ENCODE results near the gene CTSH.

CTSH gene

DNA sequence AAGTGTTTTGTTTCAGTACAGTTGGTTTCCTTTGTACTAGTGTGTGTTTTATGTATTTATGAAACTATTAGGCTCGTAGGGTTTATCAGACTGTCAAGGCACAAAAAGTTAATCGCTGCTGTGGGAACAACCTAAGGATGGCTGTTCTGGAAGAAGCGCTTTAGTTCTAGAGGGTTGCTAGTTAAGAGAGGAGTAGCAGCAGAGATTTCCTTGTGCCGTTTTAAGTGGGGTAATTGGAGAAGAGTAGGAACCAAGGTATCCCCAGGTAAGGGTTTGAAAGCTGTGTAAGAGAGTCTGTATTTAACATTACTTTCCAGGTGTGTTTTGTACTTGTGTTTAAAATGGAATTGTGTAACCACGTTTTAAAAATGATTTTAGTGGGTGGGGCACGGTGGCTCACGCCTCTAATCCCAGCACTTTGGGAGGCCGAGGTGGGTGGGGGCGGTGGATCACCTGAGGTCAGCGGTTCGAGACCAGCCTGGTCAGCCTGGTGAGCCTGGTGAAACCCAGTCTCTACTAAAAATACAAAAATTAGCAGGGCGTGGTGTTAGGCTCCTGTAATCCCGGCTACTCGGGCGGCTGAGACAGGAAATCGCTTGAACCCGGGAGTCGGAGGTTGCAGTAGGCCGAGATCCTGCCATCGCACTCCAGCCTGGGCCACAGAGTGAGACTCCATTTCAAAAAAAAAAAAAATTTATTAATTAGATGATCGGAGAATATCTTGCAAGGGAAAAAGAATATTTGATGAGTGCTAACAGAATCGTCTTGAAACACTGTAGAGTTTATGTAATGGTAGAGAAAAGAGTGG is 69.5 kb downstream of the CTSH start:
- H3K4me1 ChIP-seq (ENCODE audit: control insufficient read depth, low read depth, low read length): peaks cover 3% of the 10 kb centered on the region
- H4K8ac ChIP-seq (ENCODE audit: low read depth, low read length): no peak overlapping the region

GRCh38 chr15:78873793-78874765 is 70.8 kb downstream of the CTSH start:
- DNase-seq: peak; percentile 40

More for the DNA sequence above, 69.5 kb downstream of the CTSH start:
- 100% methylated on average over 2 of the region's 22 CpGs for WGBS (ENCODE audit: extremely low coverage, insufficient coverage, low lambda C conversion rate)
- no peak overlapping the region for H3K18ac ChIP-seq (ENCODE audit: low read length)
- peak; percentile 27 for DNase-seq
- H2BK5ac ChIP-seq (ENCODE audit: low read length): no peak overlapping the region
- H3K4me3 ChIP-seq (ENCODE audit: low read length): no peak overlapping the region
- no peak overlapping the region for H3K23ac ChIP-seq (ENCODE audit: low read length)
- no peak overlapping the region for H2BK15ac ChIP-seq (replicated peaks; ENCODE audit: low read depth)
- H3K9ac ChIP-seq (ENCODE audit: low read length): peak overlapping the region; percentile 85
- peak overlapping the region; percentile 17 for H3K4me2 ChIP-seq (ENCODE audit: low read length)
- H3K79me2 ChIP-seq (ENCODE audit: control insufficient read depth, insufficient read depth, low read length): peaks cover 68% of the 10 kb centered on the region
- H3K27ac ChIP-seq (ENCODE audit: low read depth, low read length): no peak overlapping the region
- no peaks in the 10 kb centered on the region for H3K36me3 ChIP-seq (ENCODE audit: control insufficient read depth, insufficient read depth, low read length)
- H2BK120ac ChIP-seq (ENCODE audit: low read depth, low read length): no peak overlapping the region
- H3K4ac ChIP-seq (ENCODE audit: low read depth, low read length): no peak overlapping the region
- no peak overlapping the region for H3K56ac ChIP-seq (ENCODE audit: low read length)
- no peak overlapping the region for H4K5ac ChIP-seq (ENCODE audit: low read length)
- no peak overlapping the region for H2AK5ac ChIP-seq (ENCODE audit: low read length)
- H3K27me3 ChIP-seq (ENCODE audit: insufficient read depth, low read length, poor library complexity): no peaks in the 10 kb centered on the region
- no peaks in the 10 kb centered on the region for H3K79me1 ChIP-seq (ENCODE audit: low read length)

DNA sequence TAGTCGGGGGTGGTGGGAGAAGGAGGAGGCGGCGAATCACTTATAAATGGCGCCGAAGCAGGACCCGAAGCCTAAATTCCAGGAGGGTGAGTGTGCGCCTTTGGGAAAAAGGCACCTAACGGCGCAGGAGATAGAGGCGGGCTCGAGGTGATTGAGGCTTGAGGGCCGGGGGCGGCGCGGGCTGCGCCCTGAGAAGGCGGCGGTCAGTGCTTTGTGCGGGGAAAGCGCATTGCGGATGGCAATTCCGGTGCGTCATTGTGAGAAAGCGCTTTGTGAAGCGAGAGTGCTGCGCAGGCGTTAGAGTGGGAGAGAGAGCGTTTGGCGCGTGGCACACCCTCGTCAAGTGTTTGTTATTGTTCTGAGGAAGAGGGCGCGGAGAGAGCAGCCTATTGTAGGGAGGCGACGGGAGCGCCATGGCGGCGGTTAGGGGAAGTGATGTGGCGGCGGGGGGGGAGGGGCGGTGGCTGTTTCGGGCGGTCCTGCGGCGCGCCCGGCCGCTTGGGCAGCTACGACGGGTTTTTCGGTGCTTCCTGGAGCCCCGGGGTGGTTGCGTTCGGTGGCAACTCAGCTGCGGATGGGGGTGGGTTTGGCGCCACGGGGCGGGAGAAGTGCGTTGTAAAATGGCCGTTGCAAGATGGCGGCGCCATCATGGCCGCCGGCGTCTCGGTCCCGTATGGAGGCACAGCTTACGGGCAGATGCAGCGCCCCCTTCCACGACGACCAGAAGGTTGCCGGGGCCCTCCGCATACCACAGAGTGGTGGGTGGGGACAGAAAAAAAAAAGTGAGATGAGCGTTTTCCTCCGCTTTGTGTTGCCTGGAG is 71.7 kb downstream of the CTSH start:
- Histone ChIP-seq H3K9ac (ENCODE audit: low read length) (peak overlapping the region; percentile 95), H3K23ac (ENCODE audit: low read length) (peak overlapping the region; percentile 94), H3K4me1 (ENCODE audit: control insufficient read depth, low read depth, low read length) (peaks cover 3% of the 10 kb centered on the region), H4K5ac (ENCODE audit: low read length) (peak overlapping the region; percentile 10), H3K18ac (ENCODE audit: low read length) (peak overlapping the region; percentile 99), H3K27ac (ENCODE audit: low read depth, low read length) (peak overlapping the region; percentile 96), H3K27me3 (ENCODE audit: insufficient read depth, low read length, poor library complexity) (no peaks in the 10 kb centered on the region), H4K8ac (ENCODE audit: low read depth, low read length) (peak overlapping the region; percentile 30), H3K79me2 (ENCODE audit: control insufficient read depth, insufficient read depth, low read length) (peaks cover 50% of the 10 kb centered on the region), H2AK5ac (ENCODE audit: low read length) (peak overlapping the region; percentile 80), H3K4ac (ENCODE audit: low read depth, low read length) (peak overlapping the region; percentile 98), H3K4me2 (ENCODE audit: low read length) (no peak overlapping the region), H2BK15ac (replicated peaks; ENCODE audit: low read depth) (no peak overlapping the region), H3K56ac (ENCODE audit: low read length) (peak overlapping the region; percentile 99), H2BK120ac (ENCODE audit: low read depth, low read length) (peak overlapping the region; percentile 89), H2BK5ac (ENCODE audit: low read length) (peak overlapping the region; percentile 83), H3K79me1 (ENCODE audit: low read length) (no peaks in the 10 kb centered on the region), H3K36me3 (ENCODE audit: control insufficient read depth, insufficient read depth, low read length) (no peaks in the 10 kb centered on the region), H3K4me3 (ENCODE audit: low read length) (peak overlapping the region; percentile 87)
- DNase-seq: peak; percentile 98
- WGBS (ENCODE audit: extremely low coverage, insufficient coverage, low lambda C conversion rate): no CpG with 5 or more reads among the region's 75 CpGs

More at GRCh38 chr15:78873793-78874765, 70.8 kb downstream of the CTSH start:
- H2AK5ac ChIP-seq (ENCODE audit: low read length): no peak overlapping the region
- H3K79me1 ChIP-seq (ENCODE audit: low read length): no peaks in the 10 kb centered on the region
- no peak overlapping the region for H2BK120ac ChIP-seq (ENCODE audit: low read depth, low read length)
- H3K4me3 ChIP-seq (ENCODE audit: low read length): peak overlapping the region; percentile 67
- WGBS (ENCODE audit: extremely low coverage, insufficient coverage, low lambda C conversion rate): 100% methylated on average over 1 of the region's 38 CpGs
- peak overlapping the region; percentile 85 for H3K9ac ChIP-seq (ENCODE audit: low read length)
- H3K27ac ChIP-seq (ENCODE audit: low read depth, low read length): peak overlapping the region; percentile 96
- H3K4me1 ChIP-seq (ENCODE audit: control insufficient read depth, low read depth, low read length): peaks cover 3% of the 10 kb centered on the region
- H2BK15ac ChIP-seq (replicated peaks; ENCODE audit: low read depth): no peak overlapping the region
- peaks cover 58% of the 10 kb centered on the region for H3K79me2 ChIP-seq (ENCODE audit: control insufficient read depth, insufficient read depth, low read length)
- H4K8ac ChIP-seq (ENCODE audit: low read depth, low read length): no peak overlapping the region
- H3K56ac ChIP-seq (ENCODE audit: low read length): peak overlapping the region; percentile 99
- H3K4me2 ChIP-seq (ENCODE audit: low read length): peak overlapping the region; percentile 73
- no peaks in the 10 kb centered on the region for H3K27me3 ChIP-seq (ENCODE audit: insufficient read depth, low read length, poor library complexity)
- no peak overlapping the region for H3K18ac ChIP-seq (ENCODE audit: low read length)
- H3K36me3 ChIP-seq (ENCODE audit: control insufficient read depth, insufficient read depth, low read length): no peaks in the 10 kb centered on the region
- no peak overlapping the region for H3K23ac ChIP-seq (ENCODE audit: low read length)
- H3K4ac ChIP-seq (ENCODE audit: low read depth, low read length): peak overlapping the region; percentile 62
- no peak overlapping the region for H4K5ac ChIP-seq (ENCODE audit: low read length)
- no peak overlapping the region for H2BK5ac ChIP-seq (ENCODE audit: low read length)

GRCh38 chr15:78872155-78872971 is 72.5 kb downstream of the CTSH start, which contains the start of gene MORF4L1:
Gene MORF4L1, plus strand, starts transcription at chr15:78872890. Its CDS starts 128 bp downstream, at chr15:78873018.
- Histone ChIP-seq H4K5ac (ENCODE audit: low read length) (peak within 1 kb of the TSS; percentile 10), H3K79me2 (ENCODE audit: control insufficient read depth, insufficient read depth, low read length) (peaks cover 42% of the 10 kb centered on the region), H3K27me3 (ENCODE audit: insufficient read depth, low read length, poor library complexity) (no peaks in the 10 kb centered on the region), H2BK5ac (ENCODE audit: low read length) (peak within 1 kb of the TSS; percentile 83), H3K4me3 (ENCODE audit: low read length) (peak within 1 kb of the TSS; percentile 87), H3K4ac (ENCODE audit: low read depth, low read length) (peak within 1 kb of the TSS; percentile 98), H3K9ac (ENCODE audit: low read length) (peak within 1 kb of the TSS; percentile 95), H2BK15ac (replicated peaks; ENCODE audit: low read depth) (no peak within 1 kb of the TSS), H3K4me2 (ENCODE audit: low read length) (peak within 1 kb of the TSS; percentile 35), H4K8ac (ENCODE audit: low read depth, low read length) (peak within 1 kb of the TSS; percentile 30), H2BK120ac (ENCODE audit: low read depth, low read length) (peak within 1 kb of the TSS; percentile 89), H3K18ac (ENCODE audit: low read length) (peak within 1 kb of the TSS; percentile 99), H3K4me1 (ENCODE audit: control insufficient read depth, low read depth, low read length) (peaks cover 3% of the 10 kb centered on the region), H3K23ac (ENCODE audit: low read length) (peak within 1 kb of the TSS; percentile 94), H3K36me3 (ENCODE audit: control insufficient read depth, insufficient read depth, low read length) (no peaks in the 10 kb centered on the region), H2AK5ac (ENCODE audit: low read length) (peak within 1 kb of the TSS; percentile 80), H3K27ac (ENCODE audit: low read depth, low read length) (peak within 1 kb of the TSS; percentile 96), H3K56ac (ENCODE audit: low read length) (peak within 1 kb of the TSS; percentile 99), H3K79me1 (ENCODE audit: low read length) (no peaks in the 10 kb centered on the region)
- WGBS (ENCODE audit: extremely low coverage, insufficient coverage, low lambda C conversion rate): no CpG with 5 or more reads among the region's 52 CpGs
- DNase-seq: peak; percentile 99
